ENCODE results near the gene ABCC11.

ABCC11 gene

GRCh38 chr16:48206594-48207242, 40.6 kb downstream of the ABCC11 start:
- Histone ChIP-seq H3K9me3 (ENCODE audit: insufficient read depth, low read length) (no peaks in the 10 kb centered on the region), H3K27ac (ENCODE audit: low read depth, low read length) (no peak overlapping the region), H3K9me2 (replicated peaks; ENCODE audit: insufficient read depth, low read length) (no peaks in the 10 kb centered on the region), H3K36me3 (ENCODE audit: low read length) (no peaks in the 10 kb centered on the region), H3F3A (ENCODE audit: insufficient read depth) (no peaks in the 10 kb centered on the region), H3K4me2 (ENCODE audit: low read depth, low read length, poor library complexity, severe bottlenecking) (no peak overlapping the region), H2AFZ (ENCODE audit: low read depth, low read length, severe bottlenecking) (no peak overlapping the region), H3K4me3 (ENCODE audit: insufficient read depth, low read length, poor library complexity, severe bottlenecking) (no peak overlapping the region), H3K79me2 (ENCODE audit: insufficient read depth, low read length) (no peaks in the 10 kb centered on the region), H3K9ac (ENCODE audit: low read length) (no peak overlapping the region), H3K27me3 (ENCODE audit: low read length) (no peaks in the 10 kb centered on the region), H4K20me1 (ENCODE audit: low read depth, low read length) (no peaks in the 10 kb centered on the region)
- no peak for TF ChIP-seq EZH2phosphoT487 (conservative IDR thresholded peaks at IDR 0.05; ENCODE audit: low read length)
- TF ChIP-seq, protein P1, sequence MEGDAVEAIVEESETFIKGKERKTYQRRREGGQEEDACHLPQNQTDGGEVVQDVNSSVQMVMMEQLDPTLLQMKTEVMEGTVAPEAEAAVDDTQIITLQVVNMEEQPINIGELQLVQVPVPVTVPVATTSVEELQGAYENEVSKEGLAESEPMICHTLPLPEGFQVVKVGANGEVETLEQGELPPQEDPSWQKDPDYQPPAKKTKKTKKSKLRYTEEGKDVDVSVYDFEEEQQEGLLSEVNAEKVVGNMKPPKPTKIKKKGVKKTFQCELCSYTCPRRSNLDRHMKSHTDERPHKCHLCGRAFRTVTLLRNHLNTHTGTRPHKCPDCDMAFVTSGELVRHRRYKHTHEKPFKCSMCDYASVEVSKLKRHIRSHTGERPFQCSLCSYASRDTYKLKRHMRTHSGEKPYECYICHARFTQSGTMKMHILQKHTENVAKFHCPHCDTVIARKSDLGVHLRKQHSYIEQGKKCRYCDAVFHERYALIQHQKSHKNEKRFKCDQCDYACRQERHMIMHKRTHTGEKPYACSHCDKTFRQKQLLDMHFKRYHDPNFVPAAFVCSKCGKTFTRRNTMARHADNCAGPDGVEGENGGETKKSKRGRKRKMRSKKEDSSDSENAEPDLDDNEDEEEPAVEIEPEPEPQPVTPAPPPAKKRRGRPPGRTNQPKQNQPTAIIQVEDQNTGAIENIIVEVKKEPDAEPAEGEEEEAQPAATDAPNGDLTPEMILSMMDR (IDR thresholded peaks at IDR 0.05; ENCODE audit: insufficient read depth, low read length, poor library complexity, severe bottlenecking): no peak

- Histone ChIP-seq H3K36me3 (ENCODE audit: low read length) (no peaks in the 10 kb centered on the region), H3K27me3 (ENCODE audit: low read length) (no peaks in the 10 kb centered on the region), H3K27ac (ENCODE audit: low read depth, low read length) (no peak overlapping the region)
Measured at GRCh38 chr16:48204825-48205151, 42.6 kb downstream of the ABCC11 start.

DNA sequence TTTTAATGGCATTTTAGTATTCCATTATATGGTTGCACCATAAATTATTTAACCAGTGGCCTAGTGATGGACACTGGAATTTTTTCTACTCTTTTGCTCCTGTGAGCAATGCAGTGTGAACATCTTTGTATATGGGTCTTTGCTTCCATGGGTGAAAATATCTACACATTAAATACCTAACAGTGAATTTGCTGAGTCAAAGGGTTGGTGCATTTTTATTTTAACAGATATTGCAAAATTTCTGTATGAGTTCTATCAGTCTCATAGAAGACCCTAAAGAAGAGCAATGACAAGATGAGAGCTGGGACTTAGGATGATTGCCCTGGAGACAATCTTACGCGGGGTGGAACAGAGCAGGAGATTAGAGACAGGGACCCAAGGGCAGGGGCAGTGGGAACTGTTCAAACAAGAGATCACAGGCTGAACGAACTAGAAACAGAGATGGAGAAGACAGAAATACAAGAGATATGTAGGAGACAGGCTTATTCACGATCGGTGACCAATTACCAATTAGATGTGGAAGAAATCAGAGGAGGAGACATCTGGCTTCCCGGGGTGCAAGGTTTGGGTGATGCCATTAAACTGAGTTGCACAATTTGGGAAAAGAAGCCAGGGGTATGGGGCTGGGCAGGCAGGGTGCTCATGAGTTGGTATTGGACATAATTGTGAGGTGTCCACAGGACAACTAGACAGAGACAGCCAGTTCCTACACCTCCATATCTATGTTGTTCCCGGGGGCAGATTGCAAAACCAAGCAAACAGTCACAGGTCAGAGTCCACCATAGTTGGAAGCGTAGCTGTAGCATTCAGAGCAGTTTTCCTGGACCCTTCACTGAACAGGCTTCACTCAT, 43.1 kb downstream of the ABCC11 start:
- H3K4me2 ChIP-seq (ENCODE audit: low read depth, low read length, poor library complexity, severe bottlenecking): no peak overlapping the region
- no peaks in the 10 kb centered on the region for H4K20me1 ChIP-seq (ENCODE audit: low read depth, low read length)
- no peaks in the 10 kb centered on the region for H3K9me2 ChIP-seq (replicated peaks; ENCODE audit: insufficient read depth, low read length)
- no peaks in the 10 kb centered on the region for H3K9me3 ChIP-seq (ENCODE audit: insufficient read depth, low read length)
- H3K79me2 ChIP-seq (ENCODE audit: insufficient read depth, low read length): no peaks in the 10 kb centered on the region
- H3K4me3 ChIP-seq (ENCODE audit: insufficient read depth, low read length, poor library complexity, severe bottlenecking): no peak overlapping the region
- no peaks in the 10 kb centered on the region for H3K27me3 ChIP-seq (ENCODE audit: low read length)
- no peak overlapping the region for H3K9ac ChIP-seq (ENCODE audit: low read length)
- TF ChIP-seq, protein P1 (IDR thresholded peaks at IDR 0.05; ENCODE audit: insufficient read depth, low read length, poor library complexity, severe bottlenecking): no peak
- no peak for TF ChIP-seq EZH2phosphoT487 (conservative IDR thresholded peaks at IDR 0.05; ENCODE audit: low read length)
- no peaks in the 10 kb centered on the region for H3F3A ChIP-seq (ENCODE audit: insufficient read depth)
- no peak overlapping the region for H3K27ac ChIP-seq (ENCODE audit: low read depth, low read length)
- no peak overlapping the region for H2AFZ ChIP-seq (ENCODE audit: low read depth, low read length, severe bottlenecking)
- no peaks in the 10 kb centered on the region for H3K36me3 ChIP-seq (ENCODE audit: low read length)

More at GRCh38 chr16:48204825-48205151, 42.6 kb downstream of the ABCC11 start:
- TF ChIP-seq, protein P1 (IDR thresholded peaks at IDR 0.05; ENCODE audit: insufficient read depth, low read length, poor library complexity, severe bottlenecking): no peak
- no peak for TF ChIP-seq EZH2phosphoT487 (conservative IDR thresholded peaks at IDR 0.05; ENCODE audit: low read length)
- Histone ChIP-seq H4K20me1 (ENCODE audit: low read depth, low read length) (no peaks in the 10 kb centered on the region), H3K9ac (ENCODE audit: low read length) (no peak overlapping the region), H3K4me2 (ENCODE audit: low read depth, low read length, poor library complexity, severe bottlenecking) (no peak overlapping the region), H3K4me3 (ENCODE audit: insufficient read depth, low read length, poor library complexity, severe bottlenecking) (no peak overlapping the region), H2AFZ (ENCODE audit: low read depth, low read length, severe bottlenecking) (no peak overlapping the region), H3K79me2 (ENCODE audit: insufficient read depth, low read length) (no peaks in the 10 kb centered on the region), H3K9me2 (replicated peaks; ENCODE audit: insufficient read depth, low read length) (no peaks in the 10 kb centered on the region), H3K9me3 (ENCODE audit: insufficient read depth, low read length) (no peaks in the 10 kb centered on the region), H3F3A (ENCODE audit: insufficient read depth) (no peaks in the 10 kb centered on the region)

Measured in SU-DHL-6 (cell line).